HG02678 (cell line): ENCODE results near the gene RUFY1.

Source experiments
- ATAC-seq: cut with Tn5 transposase; IDR thresholded peaks from one replicate; pipeline ENCODE4 v1.9.1; 2021; ENCODE audit warnings: mild to moderate bottlenecking, moderate library complexity; ENCODE audit not compliant: unreplicated experiment

The RUFY1 gene

GRCh38 chr5:179603308-179603707 lies 53.0 kb downstream of the RUFY1 start:
- no peak for ATAC-seq

DNA sequence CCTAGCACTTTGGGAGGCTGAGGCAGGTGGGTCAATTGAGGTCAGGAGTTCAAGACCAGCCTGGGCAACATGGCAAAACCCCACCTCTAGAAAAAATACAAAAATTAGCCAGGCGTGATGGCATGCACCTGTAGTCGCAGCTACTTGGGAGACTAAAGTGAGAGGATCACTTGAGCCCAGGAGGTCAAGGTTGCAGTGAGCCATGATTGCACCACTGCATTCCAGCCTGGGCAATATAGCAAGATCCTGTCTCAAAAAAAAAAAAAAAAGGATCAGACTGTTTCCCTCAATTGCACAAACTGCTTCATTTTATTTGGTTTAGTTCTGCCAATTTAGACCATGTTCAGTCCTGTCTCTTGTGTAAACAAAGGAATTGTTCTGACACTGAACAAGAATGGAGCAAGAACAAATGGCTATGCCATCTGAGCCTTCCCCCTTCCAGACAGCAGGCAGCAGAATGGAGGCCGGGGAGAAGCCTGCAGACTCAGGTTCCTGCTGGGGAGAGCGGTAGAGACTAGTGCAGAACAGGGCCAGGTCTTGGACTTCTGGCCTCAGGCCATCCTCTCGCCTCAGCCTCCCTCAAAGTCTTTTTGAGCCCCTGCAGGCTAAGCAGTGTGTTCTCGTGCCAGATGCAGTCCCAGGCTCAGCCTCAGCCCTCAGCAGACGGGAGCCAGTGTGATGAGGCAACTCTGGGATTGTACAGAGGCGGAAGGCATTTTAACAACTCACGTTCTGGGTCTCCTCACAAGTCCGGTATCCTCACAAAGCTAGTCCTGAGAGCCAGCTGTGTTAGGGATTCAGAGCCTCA lies 54.9 kb downstream of the RUFY1 start:
- ATAC-seq = no peak

DNA sequence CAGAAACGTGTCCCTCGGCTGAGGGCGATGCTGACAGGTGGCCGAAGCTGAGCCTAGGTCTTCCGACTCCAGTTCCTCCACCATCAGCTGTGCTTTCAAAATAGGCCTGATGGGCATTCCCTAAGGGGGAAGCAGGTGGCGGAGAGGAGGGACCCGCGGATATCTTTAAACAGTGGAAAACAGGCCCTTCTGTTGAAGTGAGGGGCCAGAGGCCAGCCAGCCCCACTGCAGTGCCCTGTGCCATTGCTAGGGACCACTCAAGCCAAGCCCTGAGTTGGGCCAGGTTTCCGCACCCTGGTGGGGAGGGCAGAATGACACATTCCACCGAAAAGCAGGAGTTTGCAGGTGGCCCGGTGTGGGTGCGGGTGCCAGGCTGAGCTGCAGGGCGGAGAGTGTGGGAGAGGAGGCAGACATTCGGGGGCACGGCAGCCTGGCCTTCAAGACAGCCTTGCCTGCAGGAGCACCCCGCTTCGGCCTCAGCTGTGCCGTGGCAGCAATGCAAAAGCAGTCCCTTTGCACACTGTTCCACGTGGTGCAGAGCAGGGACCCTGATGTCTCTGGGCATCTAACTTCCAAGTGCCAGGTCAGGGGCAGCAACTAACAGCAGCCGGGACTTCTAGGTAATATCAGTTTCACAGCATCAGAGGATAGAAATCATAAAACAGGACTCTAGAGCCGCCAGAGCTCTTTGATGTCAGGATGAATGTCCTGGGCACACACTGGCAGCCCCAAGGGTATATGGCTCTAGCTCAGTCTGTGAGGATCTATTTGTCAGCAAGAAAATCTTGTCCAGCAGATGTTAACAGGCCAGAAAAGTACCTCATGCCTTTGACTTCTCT lies 55.9 kb downstream of the RUFY1 start:
- ATAC-seq = no peak

- ATAC-seq = no peak
Observed at GRCh38 chr5:179606910-179607159, 56.5 kb downstream of the RUFY1 start.

- no peak for ATAC-seq
Observed at GRCh38 chr5:179607160-179607931, 57.0 kb downstream of the RUFY1 start.

GRCh38 chr5:179608131-179608581 lies 57.8 kb downstream of the RUFY1 start:
- ATAC-seq = no peak

DNA sequence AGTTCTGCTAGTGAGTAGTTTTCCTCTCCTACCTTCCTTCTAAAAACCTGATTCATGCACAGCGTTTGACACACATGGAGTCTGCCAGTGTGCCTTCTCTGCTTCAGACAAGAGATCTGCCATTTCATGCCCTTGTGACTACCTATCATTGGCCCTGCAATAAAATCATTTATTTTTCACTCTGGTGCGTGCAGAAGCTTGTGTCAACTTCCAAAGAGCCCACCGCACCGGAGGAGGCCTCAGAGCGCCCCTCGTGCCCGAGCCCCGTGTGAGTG lies 59.4 kb downstream of the RUFY1 start:
- ATAC-seq = no peak

DNA sequence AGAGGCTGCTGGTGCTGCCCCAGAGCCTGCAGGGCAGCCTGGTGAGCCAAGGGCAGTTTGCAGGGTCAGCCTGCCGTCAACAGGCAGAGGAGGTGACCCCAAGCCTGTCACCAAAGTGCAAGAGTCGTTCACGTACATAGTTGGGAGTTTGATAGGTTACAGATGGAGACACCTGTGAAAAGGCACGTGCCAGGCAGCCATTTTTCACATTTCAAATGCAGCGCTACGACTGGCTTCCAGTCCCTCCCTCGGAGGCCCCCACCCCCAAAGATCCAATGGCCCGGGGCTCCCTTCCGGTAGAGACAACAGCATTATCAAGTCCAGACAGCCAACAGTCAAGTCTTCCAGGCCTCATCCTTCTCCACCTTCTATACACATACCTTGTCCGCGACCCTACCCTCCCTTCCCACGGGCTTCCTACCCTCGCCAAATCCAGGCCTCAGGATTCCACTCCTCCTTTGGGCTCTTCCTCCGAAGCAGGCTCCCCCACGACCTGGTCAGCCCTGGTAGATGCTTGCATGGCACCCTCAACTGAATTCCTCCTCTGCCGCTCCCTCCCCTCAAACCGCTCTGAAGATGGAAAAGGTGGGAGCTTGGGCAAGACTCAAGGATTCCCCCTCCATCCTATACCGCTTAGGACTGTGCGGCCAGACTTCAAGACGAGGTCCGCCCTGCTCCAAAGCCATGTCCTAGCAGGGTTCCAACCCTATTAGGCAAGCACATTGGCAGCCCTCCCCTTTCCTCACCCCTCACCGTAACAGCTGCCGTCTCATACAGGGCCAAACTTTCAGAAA lies 60.0 kb downstream of the RUFY1 start:
- ATAC-seq = no peak

DNA sequence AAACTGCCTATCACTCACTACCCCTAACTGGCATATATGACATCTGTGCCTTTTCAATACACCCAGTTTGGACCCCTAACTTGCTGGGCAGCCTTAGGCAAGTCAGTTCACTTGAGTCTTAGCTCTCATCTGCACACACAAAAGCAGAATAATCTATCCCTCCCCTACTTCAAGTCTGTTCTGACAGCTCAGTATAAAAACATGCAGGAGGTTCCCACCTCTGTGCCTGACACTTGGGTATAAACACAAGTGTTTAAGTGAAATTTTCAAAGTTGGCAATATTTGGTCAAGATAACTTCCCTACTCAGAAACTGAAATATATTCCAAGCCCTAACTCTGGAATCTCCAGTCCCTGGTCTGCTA lies 60.5 kb downstream of the RUFY1 start:
- no peak for ATAC-seq

- no peak for ATAC-seq
Observed at GRCh38 chr5:179612577-179613459, 62.5 kb downstream of the RUFY1 start.

- no peak for ATAC-seq
Observed at GRCh38 chr5:179613460-179614071, 63.2 kb downstream of the RUFY1 start.

- no peak for ATAC-seq
Observed at GRCh38 chr5:179614745-179615144, 64.4 kb downstream of the RUFY1 start.

- no peak for ATAC-seq
Observed at GRCh38 chr5:179615203-179615602, 64.8 kb downstream of the RUFY1 start.

GRCh38 chr5:179616002-179616594 lies 65.7 kb downstream of the RUFY1 start:
- no peak for ATAC-seq

- ATAC-seq = no peak
Observed at GRCh38 chr5:179617930-179618329, 67.6 kb downstream of the RUFY1 start.

DNA sequence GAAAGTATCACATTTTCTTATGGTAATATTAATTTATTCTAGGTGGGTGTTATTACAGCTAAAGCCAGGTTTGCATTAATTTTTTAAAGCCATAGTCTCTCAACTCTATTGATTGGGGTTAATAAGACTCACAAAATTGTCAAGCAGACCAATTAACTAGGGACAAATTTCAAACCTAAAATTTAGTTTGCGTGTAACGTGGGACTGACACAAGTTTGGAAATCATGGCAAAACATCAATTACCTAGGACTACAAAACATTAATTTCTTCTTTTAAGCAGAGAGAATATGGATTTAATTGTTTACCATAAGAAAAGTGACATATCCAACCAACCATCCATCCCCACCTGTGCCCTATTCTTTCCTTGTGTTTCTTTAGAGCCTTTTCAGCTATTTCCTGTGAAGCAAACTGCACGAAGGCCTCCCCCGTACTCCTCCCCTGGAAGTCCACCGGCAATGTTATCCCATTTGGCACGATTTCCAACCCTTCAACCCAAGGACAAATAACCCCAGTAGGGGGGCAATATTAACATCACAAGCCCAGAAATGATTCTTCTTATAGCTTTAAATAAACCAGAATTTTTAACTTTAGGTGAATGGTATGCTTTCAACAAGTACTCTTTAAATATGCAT lies 68.7 kb downstream of the RUFY1 start:
- no peak for ATAC-seq

DNA sequence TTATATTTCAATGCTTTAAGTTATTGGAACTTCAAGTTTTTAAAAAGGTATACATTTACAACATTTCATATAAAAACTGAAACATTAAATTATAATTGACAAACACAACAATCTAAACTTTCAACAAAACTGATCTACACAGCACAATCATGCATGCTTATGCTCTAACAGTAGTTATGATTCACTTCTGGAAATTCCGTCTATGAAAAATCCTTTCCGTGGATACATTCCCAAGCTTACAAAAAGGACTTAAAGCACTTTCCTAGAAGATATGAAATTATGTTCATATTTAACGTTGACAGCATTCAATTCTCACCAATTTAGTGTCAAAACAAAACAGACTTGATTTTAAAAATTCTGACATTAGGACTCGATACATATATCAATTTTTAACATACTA lies 69.4 kb downstream of the RUFY1 start:
- ATAC-seq = no peak

GRCh38 chr5:179620293-179620692 lies 69.9 kb downstream of the RUFY1 start:
- no peak for ATAC-seq
